GM18499 (cell line): Measurements from ENCODE around the gene DCBLD2.
"Not testable (repeated sequence)": the region's sequence is repeated elsewhere in the genome, so short reads cannot be mapped to it uniquely, and the experiment has no call there.

Experiments
- ATAC-seq: cut with Tn5 transposase; IDR thresholded peaks from one replicate; pipeline ENCODE4 v1.9.1; 2021; ENCODE audit warnings: moderate number of reproducible peaks; ENCODE audit not compliant: insufficient read depth, unreplicated experiment

Gene DCBLD2

DNA sequence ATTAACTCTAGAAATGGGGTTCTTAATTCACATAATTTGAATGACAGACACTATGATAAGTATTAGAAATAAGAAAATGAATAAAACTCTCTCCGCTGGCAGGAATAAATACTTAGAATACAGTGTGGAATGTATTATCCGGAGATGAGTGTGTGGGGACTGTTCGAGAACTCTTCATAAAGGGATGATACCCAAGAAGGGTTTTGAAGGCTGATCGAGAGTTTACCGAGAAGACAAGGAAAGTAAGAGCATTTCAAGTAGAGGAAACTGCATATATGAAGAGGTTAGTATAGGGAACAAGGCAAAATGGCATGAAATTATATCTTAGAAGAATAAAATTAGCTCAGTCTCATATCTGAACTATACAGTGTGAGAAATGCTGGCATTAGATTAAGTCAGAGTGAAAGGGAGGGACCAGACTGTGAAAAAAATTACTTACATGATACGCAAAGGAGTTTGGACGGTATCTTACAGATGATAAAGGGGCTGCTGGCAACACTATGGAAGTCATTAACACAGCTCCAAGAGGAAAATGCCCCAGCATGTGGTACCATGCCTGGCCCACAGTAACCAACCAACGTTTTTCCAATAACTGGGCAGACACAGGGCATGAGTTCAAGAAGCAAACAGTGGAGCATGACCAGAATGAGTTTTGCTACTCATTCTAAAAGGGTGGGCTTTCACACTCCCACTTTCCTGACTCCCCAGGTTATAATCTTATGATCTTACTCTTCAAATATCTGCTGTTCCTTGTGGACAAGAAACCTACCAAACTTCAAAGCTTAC lies 6.5 kb downstream of the DCBLD2 start:
- ATAC-seq: no peak

DNA sequence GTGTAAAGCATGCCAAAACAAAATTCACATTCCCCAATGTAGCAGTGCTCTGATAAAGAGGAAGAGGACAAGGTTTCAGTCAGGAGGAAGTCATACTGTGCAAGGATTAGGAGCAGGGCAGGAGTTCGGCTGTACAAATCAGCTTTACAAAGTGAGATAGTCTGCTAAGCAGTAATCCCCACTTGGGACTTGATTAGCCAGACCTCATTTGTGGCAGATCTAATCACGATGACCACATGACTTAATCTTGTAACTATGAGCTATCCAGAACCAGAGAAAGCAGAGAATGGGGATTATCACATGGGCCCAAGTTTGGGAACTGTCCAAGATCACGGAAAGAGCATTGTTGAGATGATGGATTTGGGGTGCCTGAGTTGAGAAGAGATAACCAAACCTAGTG lies 7.8 kb downstream of the DCBLD2 start:
- ATAC-seq: no peak

DNA sequence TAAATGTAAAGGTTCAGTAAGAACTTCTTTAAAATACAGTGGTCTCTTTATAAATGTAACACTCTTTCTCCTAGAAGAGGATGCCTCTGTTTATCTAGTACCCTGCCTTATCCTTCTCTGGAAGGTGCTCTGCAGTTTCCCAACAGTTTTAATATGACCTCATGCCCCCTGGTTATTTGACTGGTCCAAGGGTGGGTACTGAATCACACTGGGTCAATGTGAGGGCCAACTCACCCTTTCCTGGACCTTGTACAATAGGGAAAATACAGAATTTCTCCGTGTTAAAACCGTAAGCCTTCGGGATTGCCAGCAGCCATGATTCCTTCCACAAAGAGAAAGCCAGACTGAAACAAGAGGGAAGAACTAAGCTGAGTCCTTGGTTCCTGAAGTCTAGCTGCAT lies 9.2 kb downstream of the DCBLD2 start:
- no peak for ATAC-seq

DNA sequence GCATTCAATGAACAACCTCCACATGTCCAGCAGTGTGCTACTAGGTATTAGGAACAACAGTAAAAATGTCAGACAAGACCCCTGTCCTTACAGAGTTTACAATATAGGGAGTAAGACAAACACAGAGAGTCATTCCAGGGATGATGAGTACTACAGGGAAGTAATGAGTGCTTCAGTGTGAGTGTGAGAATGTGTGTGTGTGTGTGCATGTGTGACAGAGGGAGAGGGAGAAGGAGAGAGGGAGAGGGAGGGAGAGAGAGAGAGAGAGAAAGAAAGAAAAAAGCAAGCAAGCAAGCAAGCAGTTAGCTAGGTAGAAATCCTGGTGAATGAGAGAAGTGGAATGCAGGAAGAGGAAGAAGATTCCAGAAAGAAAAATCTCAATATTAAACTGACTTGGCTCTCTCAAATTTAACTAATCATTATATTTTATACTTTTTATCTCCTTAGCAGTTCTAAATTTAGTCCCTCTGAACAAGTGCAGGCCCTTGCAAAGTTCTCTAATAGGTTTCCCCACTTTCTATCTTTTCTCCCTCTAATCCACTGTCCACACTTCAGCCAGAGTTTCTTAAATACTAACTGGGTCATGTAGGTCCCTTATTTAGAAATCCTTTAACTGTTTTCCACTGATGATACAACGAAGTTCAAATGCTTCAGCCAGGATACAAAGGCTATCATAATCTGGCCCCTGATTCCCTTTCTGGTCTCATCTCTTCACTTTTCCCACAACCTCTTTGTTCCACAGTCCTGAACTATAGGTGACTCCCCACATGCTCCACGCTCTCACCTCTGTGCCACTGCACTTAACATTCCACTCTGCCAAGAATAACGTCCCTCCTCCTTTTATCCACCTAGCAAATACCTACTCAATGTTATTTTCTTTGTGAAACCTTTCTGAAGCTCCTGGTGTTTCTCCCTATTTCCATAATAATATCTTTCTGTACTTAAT lies 10.3 kb downstream of the DCBLD2 start:
- ATAC-seq: no peak

DNA sequence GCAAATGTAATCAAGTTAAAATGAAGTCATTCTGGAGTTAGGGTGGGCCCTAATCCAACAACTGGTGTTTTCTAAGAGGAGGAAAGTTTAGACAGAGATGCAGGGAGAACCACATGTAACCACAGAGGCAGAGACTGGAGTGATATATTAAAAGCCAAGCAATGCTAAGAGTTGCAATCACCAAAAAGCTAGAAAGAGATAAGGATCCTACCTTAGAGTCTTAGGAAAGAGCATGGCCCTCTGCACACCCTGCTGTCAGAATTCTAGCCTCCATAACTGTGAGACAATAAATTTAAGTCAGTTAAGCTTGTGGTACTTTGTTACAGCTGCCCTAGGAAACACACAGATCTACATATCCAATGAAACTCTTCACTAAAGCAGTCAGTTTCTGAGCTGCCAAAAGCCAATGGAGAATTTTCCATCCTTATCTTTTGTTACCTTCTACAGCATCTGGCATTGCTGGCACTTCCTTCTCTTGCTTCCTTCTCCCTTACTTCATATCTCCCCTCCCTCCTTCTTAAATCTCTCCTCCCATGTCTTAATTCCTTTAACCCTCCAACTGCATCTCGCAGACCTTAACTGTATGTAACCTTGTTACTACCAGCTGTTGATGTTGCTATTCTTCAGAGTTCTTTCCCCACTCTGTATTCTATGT lies 11.2 kb downstream of the DCBLD2 start:
- ATAC-seq: no peak

DNA sequence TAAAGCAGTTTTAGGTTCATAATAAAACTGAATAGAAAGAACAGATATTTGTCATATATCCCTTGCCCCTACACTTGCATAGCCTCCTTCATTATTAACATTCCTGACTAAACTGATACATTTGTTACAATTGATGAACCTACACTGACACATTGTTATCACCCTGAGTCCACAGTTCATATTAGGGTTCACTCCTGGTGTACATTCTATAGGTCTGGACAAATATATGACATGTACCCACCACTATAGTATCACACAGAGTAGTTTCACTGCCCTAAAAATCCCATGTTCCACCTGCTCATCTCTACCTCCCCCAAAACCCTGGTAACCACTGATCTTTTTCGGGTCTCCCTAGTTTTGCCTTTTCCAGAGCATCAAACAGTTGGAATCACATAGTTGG lies 13.8 kb downstream of the DCBLD2 start:
- ATAC-seq: no peak

DNA sequence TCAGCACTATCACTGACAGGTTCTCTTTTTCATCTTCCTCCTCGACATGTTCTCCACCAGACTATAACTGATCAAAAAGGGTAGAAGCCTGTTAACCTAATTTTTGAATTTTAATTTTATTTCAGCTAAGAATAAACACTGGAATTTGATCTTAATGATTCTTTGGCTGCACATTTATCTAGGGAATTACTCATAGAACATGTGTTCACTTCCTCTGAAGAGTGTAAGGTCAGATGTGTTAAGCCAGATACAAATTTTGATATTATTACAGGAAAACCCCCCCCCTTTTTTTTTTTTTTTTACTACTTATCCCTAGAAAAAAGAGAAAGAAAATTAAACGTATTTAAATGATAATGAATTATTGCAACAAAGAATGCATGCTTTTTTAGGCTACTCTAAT lies 15.0 kb downstream of the DCBLD2 start:
- ATAC-seq: no peak

DNA sequence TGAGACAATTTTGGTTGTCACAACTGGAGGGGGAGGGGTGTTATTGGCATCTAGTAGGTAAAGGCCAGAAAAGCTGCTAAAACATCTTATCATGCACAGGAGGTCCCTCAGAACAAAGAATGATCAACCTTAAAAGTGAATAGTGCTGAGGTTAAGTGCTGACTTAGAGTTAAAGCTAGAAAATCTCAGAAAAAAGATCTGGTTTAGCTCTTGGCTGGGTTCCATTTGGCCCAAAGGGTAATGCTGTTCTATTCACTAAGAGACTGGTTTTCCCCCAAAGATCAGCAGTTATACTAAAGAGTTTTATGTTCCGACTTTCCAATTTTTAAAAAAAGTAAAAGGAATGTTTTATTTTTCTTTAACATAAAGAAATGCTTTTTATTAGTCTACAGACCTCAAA lies 15.6 kb downstream of the DCBLD2 start:
- ATAC-seq: no peak

DNA sequence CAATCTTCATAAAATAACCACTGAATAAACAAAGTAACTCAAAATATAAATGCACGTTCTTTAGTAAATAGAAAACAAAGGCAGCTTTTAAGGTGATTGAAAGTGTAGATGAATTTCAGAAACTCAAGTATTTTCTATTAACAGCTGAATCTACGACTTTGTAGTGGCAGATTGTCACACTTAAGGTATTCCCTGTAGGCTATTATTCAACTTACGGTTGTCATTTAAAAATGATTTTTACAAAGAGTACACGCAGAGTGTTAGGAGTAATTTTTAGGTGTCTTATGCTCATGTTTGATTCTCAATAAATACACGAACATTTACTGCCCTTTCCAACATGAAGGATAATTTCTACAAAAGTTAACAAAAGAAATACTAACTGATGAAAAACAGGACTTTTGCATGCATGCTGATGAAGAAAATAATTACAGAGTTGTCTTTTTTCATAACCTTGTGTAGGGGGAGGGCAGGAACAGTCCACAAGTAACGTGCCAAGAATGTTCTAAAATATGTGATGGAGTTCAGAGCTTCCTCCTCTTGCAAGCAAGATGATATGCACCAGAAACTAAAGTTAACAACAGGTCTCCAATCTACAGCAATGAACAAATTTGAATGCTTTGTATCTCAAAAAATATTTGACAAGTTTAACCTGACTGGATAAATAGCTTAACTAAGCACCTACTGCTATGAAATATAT lies 16.7 kb downstream of the DCBLD2 start:
- ATAC-seq: no peak

DNA sequence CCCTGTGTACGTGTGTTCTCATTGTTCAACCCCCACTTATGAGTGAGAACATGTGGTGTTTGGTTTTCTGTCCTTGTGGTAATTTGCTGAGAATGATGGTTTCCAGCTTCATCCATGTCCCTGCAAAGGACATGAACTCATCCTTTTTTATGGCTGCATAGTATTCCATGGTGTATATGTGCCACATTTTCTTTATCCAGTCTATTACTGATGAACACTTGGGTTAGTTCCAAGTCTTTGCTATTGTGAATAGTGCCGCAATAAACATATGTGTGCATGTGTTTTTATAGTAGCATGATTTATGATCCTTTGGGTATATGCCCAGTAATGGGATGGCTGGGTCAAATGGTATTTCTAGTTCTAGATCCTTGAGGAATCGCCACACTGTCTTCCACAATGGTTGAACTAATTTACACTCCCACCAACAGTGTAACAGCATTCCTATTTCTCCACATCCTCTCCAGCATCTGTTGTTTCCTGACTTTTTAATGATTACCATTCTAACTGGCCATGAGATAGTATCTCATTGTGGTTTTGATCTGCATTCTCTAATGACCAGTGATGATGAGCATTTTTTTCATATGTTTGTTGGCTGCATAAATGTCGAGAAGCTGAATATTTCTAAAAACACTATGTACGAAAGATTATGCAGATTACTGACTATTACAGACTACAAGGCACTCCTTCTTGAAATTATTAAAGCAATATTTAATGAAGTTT lies 18.7 kb downstream of the DCBLD2 start:
- not testable (repeated sequence) for ATAC-seq

DNA sequence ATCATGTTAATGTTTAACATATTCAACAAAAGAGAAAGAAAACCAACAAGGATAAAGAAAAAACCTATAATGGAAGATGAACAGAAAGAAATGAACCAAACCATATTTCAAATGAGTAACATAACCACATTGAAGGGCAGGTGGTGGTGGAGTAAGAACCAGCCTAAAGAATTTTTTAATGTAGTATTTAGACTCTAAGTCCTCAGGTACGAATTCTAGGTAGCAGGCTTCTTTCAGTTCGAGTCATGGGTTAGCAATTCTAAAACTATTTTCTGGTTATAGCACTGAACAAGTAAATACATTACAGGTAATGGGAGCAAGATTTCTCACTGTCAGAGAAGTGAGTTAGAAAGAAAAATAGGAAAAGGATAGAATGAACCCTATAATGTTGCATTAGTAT lies 24.4 kb downstream of the DCBLD2 start:
- no peak for ATAC-seq

DNA sequence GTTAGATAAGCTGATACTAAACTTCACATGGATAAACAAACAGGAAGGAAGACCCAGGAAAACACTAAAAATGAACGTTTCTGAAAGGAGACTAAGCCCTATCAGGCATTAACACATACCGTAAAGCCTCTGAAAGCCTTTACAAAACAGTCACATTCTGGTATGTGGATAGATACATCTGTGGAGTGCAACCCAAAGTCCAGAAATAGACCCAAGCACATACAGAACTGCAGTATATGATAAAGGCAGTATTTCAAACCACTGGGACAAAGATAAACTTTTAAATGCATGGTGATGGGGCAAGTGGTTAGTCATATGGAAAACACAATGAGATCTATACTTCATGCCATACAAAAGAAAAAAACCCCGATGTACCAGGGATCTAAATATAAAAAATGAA lies 26.0 kb downstream of the DCBLD2 start:
- no peak for ATAC-seq

DNA sequence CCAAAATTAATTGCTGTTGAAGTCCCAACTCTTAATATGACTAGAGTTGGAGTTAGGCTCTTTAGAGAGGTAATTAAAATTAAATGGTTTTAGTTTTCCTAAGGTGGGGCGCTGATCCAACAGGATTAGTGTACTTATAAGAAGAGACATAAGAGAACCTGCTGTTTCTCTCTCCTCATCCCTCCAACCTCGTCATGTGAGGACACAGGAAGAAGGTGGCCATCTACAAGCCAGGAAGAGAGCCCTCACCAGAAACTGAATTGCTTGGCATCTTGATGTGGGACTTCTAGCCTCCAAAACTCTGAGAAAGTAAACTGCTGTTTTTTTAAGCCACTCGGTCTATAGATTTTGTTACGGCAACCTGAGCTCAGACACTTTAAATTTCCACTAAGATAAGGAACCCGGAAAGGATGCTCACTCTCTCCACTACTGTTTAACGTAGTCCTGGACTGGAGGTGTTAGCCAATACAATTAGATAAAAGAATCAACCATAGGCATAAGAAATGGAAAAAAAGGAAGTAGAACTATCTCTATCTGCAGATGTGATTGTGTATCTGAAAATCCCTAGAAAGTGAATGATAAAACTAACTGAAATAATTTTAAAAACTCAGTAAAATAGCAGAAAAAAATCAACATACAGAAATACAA lies 26.8 kb downstream of the DCBLD2 start:
- ATAC-seq: no peak

DNA sequence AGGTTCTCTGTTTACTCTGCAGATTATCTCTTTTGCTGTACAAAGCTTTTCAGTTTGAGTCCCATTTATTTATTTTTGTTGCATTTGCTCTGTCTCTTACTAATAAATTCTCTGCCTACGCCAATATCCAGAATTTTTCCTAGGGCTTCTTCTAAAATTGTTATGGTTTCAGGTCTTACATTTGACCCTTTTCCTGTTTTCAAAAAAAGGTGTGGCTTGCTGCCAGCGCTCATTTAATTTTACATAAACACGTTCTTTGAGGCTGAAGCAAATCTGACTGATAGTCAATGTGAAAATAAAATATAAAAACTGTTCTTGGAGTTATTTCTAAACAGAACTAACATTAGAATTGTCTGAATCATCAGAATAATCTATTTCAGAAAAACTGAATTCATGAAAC lies 32.1 kb downstream of the DCBLD2 start:
- ATAC-seq: no peak

DNA sequence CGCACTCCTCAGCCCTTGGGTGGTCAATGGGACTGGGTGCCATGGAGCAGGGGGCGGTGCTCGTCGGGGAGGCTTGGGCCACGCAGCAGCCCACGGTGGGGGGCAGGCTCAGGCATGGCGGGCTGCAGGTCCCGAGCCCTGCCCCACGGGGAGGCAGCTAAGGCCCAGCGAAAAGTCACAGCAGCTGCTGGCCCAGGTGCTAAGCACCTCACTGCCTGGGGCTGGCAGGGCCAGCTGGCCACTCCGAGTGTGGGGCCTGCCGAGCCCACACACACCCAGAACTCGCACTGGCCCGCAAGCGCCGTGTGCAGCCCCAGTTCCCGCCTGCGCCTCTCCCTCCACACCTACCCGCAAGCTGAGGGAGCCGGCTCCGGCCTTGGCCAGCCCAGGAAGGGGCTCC lies 43.5 kb downstream of the DCBLD2 start:
- ATAC-seq: not testable (repeated sequence)

DNA sequence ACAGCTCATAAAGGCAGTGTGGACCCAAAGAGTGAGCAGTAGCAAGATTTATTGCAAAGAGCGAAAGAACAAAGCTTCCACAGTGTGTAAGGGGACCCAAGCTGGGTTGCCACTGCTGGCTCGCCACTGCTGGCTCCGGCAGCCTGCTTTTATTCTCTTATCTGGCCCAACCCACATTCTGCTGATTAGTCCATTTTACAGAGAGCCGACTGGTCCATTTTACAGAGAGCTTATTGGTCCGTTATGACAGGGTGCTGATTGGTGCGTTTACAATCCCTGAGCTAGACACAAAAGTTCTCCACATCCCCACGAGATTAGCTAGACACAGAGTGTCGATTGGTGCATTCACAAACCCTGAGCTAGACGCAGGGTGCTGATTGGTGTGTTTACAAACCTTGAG lies 44.2 kb downstream of the DCBLD2 start:
- ATAC-seq: not testable (repeated sequence)

DNA sequence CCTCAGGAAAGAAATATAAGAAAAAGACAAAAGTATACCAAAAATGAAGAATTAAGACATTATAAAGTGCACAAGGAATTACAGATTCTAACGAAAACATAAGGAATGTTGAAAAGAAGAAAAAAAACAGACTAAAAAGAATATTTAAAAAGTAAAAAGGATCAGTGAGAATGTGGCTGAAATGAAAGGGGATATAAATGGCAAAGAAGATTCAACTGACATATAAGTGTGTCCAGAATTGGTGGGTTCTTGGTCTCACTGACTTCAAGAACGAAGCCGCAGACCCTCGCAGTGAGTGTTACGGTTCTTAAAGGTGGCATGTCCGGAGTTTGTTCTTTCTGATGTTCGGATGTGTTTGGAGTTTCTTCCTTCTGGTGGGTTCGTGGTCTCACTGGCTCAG lies 44.8 kb downstream of the DCBLD2 start:
- no peak for ATAC-seq

DNA sequence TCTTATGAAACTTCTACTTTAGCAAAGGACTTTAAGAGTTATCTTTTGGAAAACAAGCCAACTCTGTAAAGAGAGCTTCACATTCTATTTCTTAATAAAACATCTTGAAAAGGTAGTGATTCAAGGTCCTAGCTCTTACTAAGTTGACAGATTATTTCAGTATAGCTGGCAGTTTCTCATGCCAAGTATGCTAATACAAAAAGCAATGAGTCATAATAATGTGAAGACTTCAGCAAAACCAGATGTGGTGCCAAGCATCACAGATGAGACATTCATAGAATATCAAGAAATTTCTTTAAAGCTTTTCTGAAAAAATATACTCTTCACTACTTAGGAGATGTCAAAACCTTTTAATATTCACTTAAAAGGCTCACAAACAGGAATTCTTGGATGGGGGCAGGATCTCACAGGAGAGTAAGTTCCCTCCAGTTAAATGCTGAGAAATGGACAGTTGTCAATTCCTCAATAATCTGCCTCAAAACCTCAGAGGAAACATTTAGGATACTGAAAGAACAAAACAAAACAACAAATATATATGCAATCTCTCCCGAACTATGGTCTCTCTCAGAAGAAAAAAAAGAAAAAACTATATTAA lies 45.6 kb downstream of the DCBLD2 start:
- ATAC-seq: no peak

DNA sequence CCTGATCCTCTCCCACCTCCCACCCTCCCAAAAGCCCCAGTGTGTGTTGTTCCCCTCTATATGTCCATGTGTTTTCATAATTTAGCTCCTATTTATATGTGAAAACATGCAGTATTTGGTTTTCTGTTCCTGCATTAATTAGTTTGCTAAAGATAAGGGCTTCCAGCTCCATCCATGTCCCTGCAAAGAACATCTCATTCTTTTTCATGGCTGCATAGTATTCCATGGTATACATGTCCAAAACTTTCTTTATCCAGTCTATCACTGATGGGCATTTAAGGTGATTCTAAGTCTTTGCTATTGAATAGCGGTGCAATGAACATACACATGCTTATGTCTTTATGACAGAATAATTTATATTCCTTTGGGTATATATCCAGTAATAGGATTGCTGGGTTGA lies 53.4 kb downstream of the DCBLD2 start:
- no peak for ATAC-seq
